ENCODE data around the gene SCYGR5.

SCYGR5 gene

DNA sequence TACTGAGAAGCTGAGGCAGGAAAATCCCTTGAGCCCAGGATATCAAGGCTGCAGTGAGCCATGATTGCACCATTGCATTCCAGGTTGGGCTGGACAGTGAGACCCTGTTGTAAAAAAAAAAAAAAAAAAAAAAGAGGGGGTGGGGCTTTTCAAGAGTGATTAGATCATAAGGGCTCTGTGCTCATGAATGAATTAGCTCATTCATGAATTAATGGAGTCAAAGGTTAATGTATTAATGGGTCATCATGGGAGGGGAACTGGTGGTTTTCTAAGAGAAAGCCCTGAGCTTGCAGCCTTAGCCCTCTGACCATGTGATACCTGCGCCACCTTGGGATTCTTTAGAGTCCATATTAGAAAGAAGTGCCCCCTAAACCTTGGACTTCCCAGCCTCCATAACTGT lies 46.7 kb downstream of the SCYGR5 start:
- TF ChIP-seq ZNF565 (CRISPR knock-in tag; conservative IDR thresholded peaks at IDR 0.05; ENCODE audit: low read depth) (no peak), OSR1 (CRISPR knock-in tag; IDR thresholded peaks at IDR 0.05) (no peak), ISL1 (CRISPR knock-in tag; IDR thresholded peaks at IDR 0.05) (no peak), ZFP3 (CRISPR knock-in tag; IDR thresholded peaks at IDR 0.05) (no peak), ZC3H10 (CRISPR knock-in tag; IDR thresholded peaks at IDR 0.05) (no peak), CSRNP3 (CRISPR knock-in tag; IDR thresholded peaks at IDR 0.05) (no peak), ZNF70 (CRISPR knock-in tag; IDR thresholded peaks at IDR 0.05) (no peak), PATZ1 (CRISPR knock-in tag; IDR thresholded peaks at IDR 0.05; ENCODE audit: borderline replicate concordance) (no peak), CREB5 (CRISPR knock-in tag; IDR thresholded peaks at IDR 0.05; ENCODE audit: low read depth) (no peak), TCF4 (CRISPR knock-in tag; IDR thresholded peaks at IDR 0.05; ENCODE audit: borderline replicate concordance) (no peak), PPARA (CRISPR knock-in tag; IDR thresholded peaks at IDR 0.05; ENCODE audit: borderline replicate concordance) (no peak), ESRRG (CRISPR knock-in tag; IDR thresholded peaks at IDR 0.05) (no peak), ZFP30 (CRISPR knock-in tag; IDR thresholded peaks at IDR 0.05) (no peak)
- no peak for ATAC-seq

- TF ChIP-seq ZNF565 (CRISPR knock-in tag; conservative IDR thresholded peaks at IDR 0.05; ENCODE audit: low read depth), result no peak
- TF ChIP-seq TCF4 (CRISPR knock-in tag; IDR thresholded peaks at IDR 0.05; ENCODE audit: borderline replicate concordance), result no peak
- no peak for TF ChIP-seq SNAI2 (CRISPR knock-in tag; IDR thresholded peaks at IDR 0.05)
- no peak for TF ChIP-seq ZC3H10 (CRISPR knock-in tag; IDR thresholded peaks at IDR 0.05)
- TF ChIP-seq ZNF70 (CRISPR knock-in tag; IDR thresholded peaks at IDR 0.05), result no peak
- TF ChIP-seq OSR1 (CRISPR knock-in tag; IDR thresholded peaks at IDR 0.05), result no peak
- no peak for TF ChIP-seq CREB5 (CRISPR knock-in tag; IDR thresholded peaks at IDR 0.05; ENCODE audit: low read depth)
- no peak for TF ChIP-seq CSRNP3 (CRISPR knock-in tag; IDR thresholded peaks at IDR 0.05)
- no peak for TF ChIP-seq GLIS3 (CRISPR knock-in tag; IDR thresholded peaks at IDR 0.05)
- no peak for TF ChIP-seq TOX (CRISPR knock-in tag; IDR thresholded peaks at IDR 0.05; ENCODE audit: borderline replicate concordance)
- TF ChIP-seq CSDC2 (CRISPR knock-in tag; IDR thresholded peaks at IDR 0.05), result no peak
- no peak for TF ChIP-seq ZFP30 (CRISPR knock-in tag; IDR thresholded peaks at IDR 0.05)
- TF ChIP-seq, protein P1, sequence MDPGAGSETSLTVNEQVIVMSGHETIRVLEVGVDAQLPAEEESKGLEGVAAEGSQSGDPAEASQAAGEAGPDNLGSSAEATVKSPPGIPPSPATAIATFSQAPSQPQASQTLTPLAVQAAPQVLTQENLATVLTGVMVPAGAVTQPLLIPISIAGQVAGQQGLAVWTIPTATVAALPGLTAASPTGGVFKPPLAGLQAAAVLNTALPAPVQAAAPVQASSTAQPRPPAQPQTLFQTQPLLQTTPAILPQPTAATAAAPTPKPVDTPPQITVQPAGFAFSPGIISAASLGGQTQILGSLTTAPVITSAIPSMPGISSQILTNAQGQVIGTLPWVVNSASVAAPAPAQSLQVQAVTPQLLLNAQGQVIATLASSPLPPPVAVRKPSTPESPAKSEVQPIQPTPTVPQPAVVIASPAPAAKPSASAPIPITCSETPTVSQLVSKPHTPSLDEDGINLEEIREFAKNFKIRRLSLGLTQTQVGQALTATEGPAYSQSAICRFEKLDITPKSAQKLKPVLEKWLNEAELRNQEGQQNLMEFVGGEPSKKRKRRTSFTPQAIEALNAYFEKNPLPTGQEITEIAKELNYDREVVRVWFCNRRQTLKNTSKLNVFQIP (CRISPR knock-in tag; IDR thresholded peaks at IDR 0.05; ENCODE audit: borderline replicate concordance, low read depth), result no peak
- TF ChIP-seq PATZ1 (CRISPR knock-in tag; IDR thresholded peaks at IDR 0.05; ENCODE audit: borderline replicate concordance), result no peak
- TF ChIP-seq ZFP3 (CRISPR knock-in tag; IDR thresholded peaks at IDR 0.05), result no peak
- TF ChIP-seq BACH2 (CRISPR knock-in tag; IDR thresholded peaks at IDR 0.05; ENCODE audit: borderline replicate concordance), result no peak
- TF ChIP-seq ZNF8 (CRISPR knock-in tag; IDR thresholded peaks at IDR 0.05), result no peak
- TF ChIP-seq PPARA (CRISPR knock-in tag; IDR thresholded peaks at IDR 0.05; ENCODE audit: borderline replicate concordance), result no peak
- no peak for TF ChIP-seq TSHZ2 (CRISPR knock-in tag; IDR thresholded peaks at IDR 0.05)
- no peak for TF ChIP-seq ISL1 (CRISPR knock-in tag; IDR thresholded peaks at IDR 0.05)
These were observed 49.9 kb downstream of the SCYGR5 start for GRCh38 chr2:227716501-227716900.

More at GRCh38 chr2:227716501-227716900, 49.9 kb downstream of the SCYGR5 start:
- no peak for ATAC-seq
